Stimulated activated CD8-positive, alpha-beta memory T cell treated with anti-CD3 and anti-CD28 coated beads, Interleukin-4, amount 100 ng/mL, for 4 hours (primary cell): ENCODE data around the gene NUCB1.
"Not testable (repeated sequence)": the region's sequence is repeated elsewhere in the genome, so short reads cannot be mapped to it uniquely, and the experiment has no call there.

Experiments used
- DNase-seq, 2 donors: peaks; one replicate each; pipeline ENCODE4 v3.0.0-alpha.2; 2020; ENCODE audit warnings: low read depth in 2 of 2, low spot score in 1 of 2

Gene NUCB1

GRCh38 chr19:48905664-48906063, 5.6 kb downstream of the NUCB1 start:
- no peak for DNase-seq

DNA sequence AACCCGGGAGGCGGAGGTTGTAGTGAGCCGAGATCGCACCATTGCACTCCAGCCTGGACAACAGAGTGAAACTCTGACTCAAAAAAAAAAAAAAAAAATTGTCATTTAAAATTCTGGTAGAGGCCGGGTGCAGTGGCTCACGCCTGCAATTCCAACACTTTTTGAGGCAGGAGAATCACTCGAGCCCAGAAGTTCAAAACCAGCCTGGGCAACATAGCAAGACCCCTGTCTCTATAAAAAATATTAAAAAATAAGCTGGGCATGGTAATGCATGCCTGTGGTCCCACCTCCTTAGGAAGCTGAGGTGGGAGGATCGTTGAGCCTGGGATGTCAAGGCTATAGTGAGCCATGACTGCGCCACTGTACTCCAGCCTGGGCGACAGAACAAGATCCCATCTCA, 6.2 kb downstream of the NUCB1 start:
- DNase-seq = no peak

DNA sequence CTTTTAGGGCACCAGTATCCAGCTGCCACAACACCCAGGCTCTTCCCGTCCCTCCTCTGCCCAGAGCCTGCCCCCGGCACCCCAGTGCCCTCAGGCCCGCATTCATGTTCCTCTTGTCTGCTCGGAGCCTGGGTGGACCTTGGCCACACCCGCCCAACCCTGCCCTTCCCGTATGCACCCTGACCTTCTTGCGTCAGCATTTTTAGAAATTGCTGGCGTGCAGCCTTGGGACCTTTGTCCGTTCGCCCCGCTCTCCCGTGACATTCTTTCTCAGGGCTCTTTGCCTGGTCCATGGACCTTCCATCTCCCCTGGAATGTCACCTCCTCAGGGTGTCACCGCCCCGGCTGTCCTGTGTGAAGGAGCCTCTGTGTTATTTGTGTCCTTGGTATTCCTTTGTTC, 7.6 kb downstream of the NUCB1 start:
- DNase-seq = no peak

GRCh38 chr19:48909424-48910077, 9.4 kb downstream of the NUCB1 start:
- not testable (repeated sequence) for DNase-seq

GRCh38 chr19:48910803-48911202, 10.7 kb downstream of the NUCB1 start:
- no peak for DNase-seq

- DNase-seq = no peak
Measured at GRCh38 chr19:48913114-48913889, 13.2 kb downstream of the NUCB1 start.

- DNase-seq = no peak
Measured at GRCh38 chr19:48914181-48914580, 14.1 kb downstream of the NUCB1 start.

DNA sequence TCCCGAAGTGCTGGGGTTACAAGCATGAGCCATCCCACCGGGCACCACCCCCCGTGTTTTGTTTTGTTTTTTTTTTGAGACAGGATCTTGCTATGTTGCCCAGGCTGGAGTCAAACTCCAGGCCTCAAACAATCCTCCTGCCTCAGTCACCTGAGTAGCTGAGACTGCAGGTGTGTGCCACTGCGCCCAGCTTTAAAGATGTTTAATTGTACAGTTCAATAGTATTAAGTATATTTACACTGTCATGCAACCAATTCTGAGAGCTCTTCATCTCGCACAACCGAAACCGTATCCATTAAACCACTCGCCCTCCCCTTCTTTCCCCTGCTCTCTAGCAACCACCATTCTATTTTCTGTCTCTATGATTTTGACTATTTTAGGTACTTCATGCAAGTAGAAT, 15.6 kb downstream of the NUCB1 start:
- DNase-seq = no peak

DNA sequence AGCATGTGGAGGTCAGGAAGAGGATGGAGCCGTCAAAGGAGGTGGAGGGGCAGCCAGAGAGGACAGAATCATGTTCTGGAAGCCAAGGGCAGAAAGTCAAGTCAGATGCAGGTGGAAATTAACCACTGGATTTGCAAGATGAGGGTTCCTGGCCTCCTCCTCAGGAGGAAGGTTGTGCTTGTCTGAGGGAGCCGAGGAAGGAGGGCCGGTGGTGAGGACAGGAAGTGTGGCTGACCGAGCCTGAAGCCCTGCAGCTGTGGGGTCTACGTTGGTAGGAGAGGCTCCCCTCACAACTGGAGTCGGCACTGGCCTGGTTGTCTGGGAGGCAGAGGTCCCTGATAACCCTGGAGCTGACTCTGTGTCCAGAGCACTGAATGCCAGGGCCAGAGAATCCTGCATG, 18.0 kb downstream of the NUCB1 start:
- no peak for DNase-seq

DNA sequence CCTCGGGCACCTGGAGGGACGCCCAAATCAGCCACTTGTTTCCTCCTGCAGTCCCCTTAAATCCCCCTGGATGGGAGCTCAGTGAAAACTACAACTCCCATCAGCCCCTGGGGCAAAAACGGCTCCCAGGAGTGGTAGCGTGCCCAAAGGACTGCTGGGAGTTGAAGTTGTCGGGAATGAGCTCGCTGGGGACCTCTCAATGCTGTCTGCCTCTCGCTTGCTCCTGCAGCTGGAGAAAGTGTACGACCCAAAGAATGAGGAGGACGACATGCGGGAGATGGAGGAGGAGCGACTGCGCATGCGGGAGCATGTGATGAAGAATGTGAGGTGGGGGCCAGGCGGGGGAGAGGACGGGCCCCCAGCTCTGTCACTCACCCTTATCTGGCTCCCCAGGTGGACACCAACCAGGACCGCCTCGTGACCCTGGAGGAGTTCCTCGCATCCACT, 18.7 kb downstream of the NUCB1 start:
- no peak for DNase-seq

DNA sequence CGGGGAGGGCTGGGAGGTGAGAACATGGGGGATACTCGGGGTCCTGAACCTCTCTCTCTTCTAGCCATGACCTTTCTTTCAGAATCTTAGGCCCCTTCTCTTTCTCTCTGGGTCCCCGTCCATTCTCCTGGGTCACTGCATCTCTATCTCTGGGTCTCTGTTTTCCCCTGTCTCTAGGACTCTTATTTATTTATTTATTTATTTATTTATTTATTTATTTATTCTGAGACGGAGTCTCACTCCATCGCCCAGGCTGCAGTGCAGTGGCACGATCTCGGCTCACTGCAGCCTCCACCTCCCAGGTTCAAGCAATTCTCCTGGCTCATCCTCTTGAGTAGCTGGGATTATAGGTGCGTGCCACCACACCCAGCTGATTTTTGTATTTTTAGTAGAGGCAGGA, 19.2 kb downstream of the NUCB1 start:
- not testable (repeated sequence) for DNase-seq

- DNase-seq = no peak
Measured at GRCh38 chr19:48920949-48921348, 20.8 kb downstream of the NUCB1 start.

- DNase-seq = no peak
Measured at GRCh38 chr19:48921721-48922500, 21.8 kb downstream of the NUCB1 start.

DNA sequence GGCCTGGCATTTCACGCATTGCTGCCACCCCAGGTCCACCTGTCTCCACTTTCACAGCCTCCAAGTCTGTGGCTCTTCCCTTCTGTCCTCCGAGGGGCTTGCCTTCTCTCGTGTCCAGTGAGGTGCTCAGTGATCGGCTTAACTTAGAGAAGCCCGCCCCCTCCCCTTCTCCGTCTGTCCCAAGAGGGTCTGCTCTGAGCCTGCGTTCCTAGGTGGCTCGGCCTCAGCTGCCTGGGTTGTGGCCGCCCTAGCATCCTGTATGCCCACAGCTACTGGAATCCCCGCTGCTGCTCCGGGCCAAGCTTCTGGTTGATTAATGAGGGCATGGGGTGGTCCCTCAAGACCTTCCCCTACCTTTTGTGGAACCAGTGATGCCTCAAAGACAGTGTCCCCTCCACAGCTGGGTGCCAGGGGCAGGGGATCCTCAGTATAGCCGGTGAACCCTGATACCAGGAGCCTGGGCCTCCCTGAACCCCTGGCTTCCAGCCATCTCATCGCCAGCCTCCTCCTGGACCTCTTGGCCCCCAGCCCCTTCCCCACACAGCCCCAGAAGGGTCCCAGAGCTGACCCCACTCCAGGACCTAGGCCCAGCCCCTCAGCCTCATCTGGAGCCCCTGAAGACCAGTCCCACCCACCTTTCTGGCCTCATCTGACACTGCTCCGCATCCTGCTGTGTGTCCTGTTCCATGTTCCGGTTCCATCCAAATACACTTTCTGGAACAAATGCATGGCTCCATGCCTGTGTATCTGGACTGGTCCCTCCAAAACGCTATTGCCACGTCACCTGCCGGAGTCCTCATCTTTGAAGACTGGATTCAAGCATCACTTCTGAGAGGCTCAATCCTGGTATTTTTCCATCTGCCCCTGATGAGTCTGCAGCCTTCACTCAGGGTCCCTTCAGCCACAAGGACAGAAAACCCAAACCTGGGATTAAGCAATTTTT, 22.7 kb downstream of the NUCB1 start:
- DNase-seq = no peak

- no peak for DNase-seq
Measured at GRCh38 chr19:48925240-48925843, 25.2 kb downstream of the NUCB1 start.

DNA sequence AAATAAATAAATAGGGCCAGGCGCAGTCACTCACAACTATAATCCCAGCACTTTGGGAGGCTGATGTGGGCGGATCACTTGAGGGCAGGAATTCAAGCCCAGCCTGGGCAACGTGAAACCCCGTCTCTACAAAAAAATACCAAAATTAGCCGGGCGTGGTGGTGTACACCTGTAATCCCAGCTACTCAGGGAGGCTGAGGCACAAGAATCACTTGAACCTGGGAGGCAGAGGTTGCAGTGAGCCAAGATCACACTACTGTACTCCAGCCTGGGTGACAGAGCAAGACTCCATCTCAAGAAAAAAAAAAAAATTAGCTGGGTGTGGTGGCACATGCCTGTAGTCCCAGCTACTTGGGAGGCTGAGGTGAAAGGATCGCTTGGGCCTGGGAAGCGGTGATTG, 25.8 kb downstream of the NUCB1 start:
- not testable (repeated sequence) for DNase-seq

DNA sequence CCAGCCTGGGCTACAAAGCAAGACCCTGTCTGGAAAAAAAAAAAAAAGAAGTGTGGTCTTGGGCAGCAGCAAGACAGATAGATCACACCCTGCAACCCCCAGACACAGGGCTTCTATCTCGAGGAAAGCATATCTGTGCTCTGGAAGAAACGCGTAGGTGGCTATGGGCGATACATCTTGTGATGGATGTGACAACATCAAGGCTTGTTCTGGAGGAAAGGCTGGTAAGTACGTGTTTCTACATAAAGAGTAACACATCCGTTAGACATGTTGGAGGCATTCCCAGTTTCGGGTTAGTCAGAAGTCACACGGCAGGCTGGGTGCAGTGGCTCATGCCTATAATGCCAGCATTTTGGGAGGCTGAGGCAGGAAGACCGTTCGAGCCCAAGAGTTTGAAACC, 26.8 kb downstream of the NUCB1 start:
- DNase-seq = no peak

DNA sequence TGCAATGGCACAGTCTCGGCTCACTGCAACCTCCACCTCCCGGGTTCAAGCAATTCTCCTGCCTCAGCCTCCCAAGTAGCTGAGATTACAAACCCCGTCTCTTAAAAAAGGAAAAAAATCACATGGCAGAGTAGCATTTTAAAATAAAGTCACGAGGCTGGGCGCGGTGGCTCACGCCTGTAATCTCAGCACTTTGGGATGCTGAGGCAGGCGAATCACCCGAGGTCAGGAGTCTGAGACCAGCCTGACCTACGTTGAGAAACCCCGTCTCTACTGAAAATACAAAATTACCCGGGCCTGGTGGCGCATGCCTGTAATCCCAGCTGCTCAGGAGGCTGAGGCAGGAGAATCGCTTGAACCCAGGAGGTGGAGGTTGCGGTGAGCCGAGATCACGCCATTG, 27.6 kb downstream of the NUCB1 start:
- not testable (repeated sequence) for DNase-seq

DNA sequence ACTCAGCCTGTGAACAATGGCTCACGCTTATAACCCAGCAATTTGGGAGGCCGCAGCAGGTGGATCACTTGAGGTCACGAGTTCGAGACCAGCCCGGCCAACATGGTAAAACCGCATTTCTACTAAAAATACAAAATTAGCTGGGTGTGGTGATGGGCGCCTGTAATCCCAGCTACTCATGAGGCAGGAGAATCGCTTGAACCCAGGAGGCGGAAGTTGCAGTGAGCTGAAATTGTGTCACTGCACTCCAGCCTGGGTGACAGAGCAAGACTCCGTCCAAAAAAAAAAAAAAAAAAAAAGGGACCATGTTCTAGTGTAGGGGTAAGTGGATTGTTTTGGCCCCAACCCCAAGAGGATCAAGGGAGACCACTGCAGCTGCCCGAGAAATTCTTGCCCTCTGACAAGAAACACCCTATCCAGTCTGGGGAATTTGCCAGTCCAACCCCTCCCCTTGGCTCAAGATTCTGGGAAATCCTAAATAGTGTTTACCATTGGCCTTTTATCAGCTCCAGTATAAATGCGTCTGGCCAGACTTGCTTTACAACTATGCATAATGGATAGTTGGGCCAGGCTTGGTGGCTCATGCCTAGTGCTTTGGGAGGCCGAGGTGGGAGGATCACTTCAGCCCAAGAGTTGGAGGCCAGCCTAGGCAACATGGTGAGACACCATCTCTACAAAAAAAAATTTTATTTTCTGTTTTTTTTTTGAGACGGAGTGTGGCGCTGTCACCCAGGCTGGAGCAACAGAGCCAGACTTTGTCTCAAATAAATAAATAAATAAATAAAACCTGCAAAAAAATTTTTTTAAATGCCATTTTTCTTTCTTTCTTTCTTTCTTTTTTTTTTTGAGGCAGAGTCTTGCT, 28.3 kb downstream of the NUCB1 start:
- DNase-seq = no peak
